ENCODE data around the gene TFE3.

- no peak for TF ChIP-seq CTCF (IDR thresholded peaks at IDR 0.05)
- no peak for TF ChIP-seq POLR2A (IDR thresholded peaks at IDR 0.05)
- TF ChIP-seq POLR2AphosphoS5 (IDR thresholded peaks at IDR 0.05) = no peak
Measured at GRCh38 chrX:48996969-48997368, 46.2 kb downstream of the TFE3 start.
